Frontal cortex (tissue), 4 donors: ENCODE results near the gene RNF130. TPM values are rescaled to one million over a fixed set of nuclear protein-coding genes. Genes with fewer than 3 reads are reported as not detected.

Experiments
- DNase-seq, 2 donors: peaks; one replicate each; pipeline ENCODE4 v3.0.0; 2012; ENCODE audit warnings: low spot score in 2 of 2
- FAIRE-seq: peaks from 2 replicates; lab custom pipeline; 2012; peaks lifted over from hg19 to GRCh38; lab: Jason Lieb, UNC
- total RNA-seq: library from RNA; depleted of rRNA; stranded (reverse); fragments of >200 nt; gene quantifications from one replicate; pipeline ENCODE4 v1.2.3, GENCODE V29; 2014
- donor health status: control.
- donor health status: control.
- donor health status: control.

Gene RNF130
- total RNA-seq, 1 donor from 2014 or later, result 56.7 TPM

DNA sequence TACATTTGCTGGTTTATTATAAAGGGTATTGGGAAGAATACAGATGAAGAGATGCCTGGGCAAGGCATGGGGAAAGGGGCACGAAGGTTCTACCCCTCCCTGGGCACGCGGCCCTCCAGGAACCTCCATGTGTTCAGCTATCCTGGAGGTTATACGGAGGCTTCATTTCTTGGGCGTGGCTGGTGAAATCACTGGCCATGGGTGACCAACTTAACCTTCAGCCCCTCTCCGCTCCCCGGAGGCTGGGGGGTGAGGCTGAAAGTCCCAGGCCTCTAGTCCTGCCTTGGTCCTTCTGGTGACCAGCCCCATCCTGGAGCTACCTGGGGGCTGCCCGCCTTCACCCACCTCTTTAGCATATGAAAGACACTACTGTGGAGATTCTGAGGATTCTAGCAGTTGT lies 17.0 kb upstream of the RNF130 start:
- no peak for FAIRE-seq
- no peak for DNase-seq

GRCh38 chr5:180086816-180087399 lies 15.3 kb upstream of the RNF130 start:
- FAIRE-seq (no peak), DNase-seq (no peak)

DNA sequence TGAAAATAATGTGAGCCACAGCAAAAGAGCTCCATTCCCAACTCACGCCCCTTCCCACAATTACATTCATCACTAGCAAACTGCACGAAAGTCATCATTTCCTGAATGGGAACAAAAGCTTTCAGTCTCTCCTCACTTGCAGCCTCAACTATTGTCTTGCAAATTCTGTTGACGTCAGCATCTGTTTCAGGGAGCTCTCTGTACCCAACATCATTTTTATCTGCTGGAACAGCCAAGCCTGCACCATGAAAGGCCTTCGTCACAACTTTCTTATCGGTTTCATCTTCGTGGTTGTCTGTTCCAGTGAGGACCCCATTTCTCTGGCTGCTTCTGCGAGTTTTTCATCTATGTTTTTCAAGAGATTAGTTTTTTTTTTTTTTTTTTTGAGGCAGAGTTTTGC lies 14.3 kb upstream of the RNF130 start:
- DNase-seq (no peak), FAIRE-seq (no peak)

DNA sequence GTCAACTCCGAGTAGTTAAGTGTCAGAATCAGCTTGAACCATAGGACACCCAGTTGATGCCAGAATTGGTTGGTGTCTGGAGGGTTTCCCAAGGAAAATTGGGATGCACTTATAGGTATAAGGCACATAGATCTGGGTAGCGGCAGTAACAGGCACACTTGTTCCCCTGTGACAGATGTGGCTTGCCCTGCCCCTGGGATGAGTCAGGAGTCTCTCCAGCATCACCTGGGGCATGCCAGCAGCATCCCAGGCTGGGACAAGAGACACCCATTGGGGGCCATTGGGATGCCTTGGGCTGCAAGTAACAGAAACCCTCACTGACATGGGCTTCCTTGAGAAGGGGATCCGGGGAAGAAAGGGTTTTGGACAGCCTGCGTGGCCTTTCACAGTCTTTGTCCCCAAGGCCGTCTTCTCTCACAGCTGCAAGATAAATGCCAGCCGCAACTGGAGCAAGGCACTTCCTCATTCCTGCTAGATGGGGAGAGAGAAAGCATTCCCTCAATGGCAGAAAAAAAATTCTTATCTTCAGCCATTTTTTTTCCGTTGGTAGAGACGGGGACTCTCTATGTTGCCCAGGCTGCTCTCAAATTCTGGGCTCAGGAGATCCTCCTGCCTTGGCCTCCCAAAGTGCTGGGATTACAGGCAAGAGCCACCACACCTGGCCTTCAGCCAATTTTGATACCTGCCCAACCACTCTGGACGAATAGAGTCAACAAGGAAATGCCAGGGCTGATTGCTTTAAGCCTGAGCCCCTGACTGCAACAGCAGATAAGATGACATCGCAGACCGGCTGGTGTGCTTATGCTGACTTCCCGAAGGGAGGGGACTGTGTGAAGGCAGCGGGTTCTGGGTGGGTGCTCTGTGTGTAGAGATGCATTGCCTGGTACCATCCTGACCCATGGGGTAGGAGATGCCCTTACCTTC lies 13.3 kb upstream of the RNF130 start:
- DNase-seq (no peak), FAIRE-seq (no peak)

- no peak for FAIRE-seq
- no peak for DNase-seq
Observed at GRCh38 chr5:180083529-180084060, 12.0 kb upstream of the RNF130 start.

GRCh38 chr5:180082633-180083420 lies 11.3 kb upstream of the RNF130 start:
- FAIRE-seq, result no peak
- peak in 1 of 2 donors; percentile 26 for DNase-seq

GRCh38 chr5:180081481-180081880 lies 9.9 kb upstream of the RNF130 start:
- DNase-seq, result no peak
- FAIRE-seq, result no peak

DNA sequence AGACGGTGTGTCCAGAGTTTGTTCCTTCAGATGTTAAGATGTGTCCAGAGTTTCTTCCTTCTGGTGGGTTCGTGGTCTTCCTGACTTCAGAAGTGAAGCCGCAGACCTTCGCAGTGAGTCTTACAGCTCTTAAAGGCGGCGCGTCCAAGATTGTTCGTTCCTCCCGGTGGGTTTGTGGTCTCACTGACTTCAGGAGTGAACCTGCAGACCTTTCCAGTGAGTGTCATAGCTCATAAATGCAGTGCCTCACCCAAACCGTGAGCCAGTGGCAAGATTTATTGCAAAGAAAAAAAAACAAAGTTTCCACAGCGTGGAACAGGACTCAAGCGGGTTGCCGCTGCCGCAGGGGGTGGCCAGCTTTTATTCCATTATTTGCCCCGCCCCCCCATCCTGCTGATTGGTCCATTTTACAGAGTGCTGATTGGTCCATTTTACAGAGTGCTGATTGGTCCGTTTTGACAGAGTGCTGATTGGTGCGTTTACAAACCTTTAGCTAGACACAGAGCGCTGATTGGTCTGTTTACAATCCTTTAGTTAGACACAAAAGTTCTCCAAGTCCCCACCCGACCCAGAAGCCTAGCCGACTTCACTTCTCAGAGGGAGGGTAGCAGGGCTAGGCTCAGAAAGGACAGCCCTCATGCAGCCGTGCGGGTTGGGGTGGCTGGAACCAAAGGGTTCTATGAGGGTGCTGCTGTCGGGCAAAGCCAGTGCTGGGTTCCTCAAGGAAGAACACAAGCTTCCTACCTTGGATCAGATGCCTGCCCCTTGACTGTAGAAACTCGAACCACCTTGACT lies 9.1 kb upstream of the RNF130 start:
- FAIRE-seq, result no peak
- no peak for DNase-seq

- FAIRE-seq, result no peak
- DNase-seq, result no peak
Observed at GRCh38 chr5:180079702-180080466, 8.3 kb upstream of the RNF130 start.

- FAIRE-seq (no peak), DNase-seq (no peak)
Observed at GRCh38 chr5:180078348-180078747, 6.8 kb upstream of the RNF130 start.

GRCh38 chr5:180077594-180078284 lies 6.2 kb upstream of the RNF130 start:
- no peak for FAIRE-seq
- DNase-seq, result no peak

- FAIRE-seq (no peak), DNase-seq (no peak)
Observed at GRCh38 chr5:180075703-180076102, 4.1 kb upstream of the RNF130 start.

GRCh38 chr5:180074462-180074861 lies 2.9 kb upstream of the RNF130 start:
- DNase-seq (no peak), FAIRE-seq (no peak)

- no peak for FAIRE-seq
- DNase-seq, result no peak
Observed at GRCh38 chr5:180072556-180072955, 997 bp upstream of the RNF130 start.

DNA sequence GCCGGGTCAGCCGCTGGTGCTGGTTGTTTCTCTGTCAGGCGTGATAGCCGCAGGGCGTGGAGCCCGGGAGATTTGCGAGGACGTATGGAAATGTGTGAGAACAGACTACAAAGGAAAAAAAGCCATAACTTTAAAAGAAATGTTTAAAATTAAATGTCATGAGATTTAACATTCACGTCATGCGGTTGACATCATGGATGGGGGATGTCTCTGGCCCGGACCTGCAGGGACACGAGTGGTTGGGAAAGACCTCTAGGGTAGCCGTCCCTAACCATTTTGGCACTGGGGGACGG lies 643 bp upstream of the RNF130 start:
- no peak for DNase-seq
- FAIRE-seq, result no peak

GRCh38 chr5:180070756-180071530 lies 616 bp downstream of the RNF130 start:
- DNase-seq (peak in 1 of 2 donors; percentile 28), FAIRE-seq (no peak)

DNA sequence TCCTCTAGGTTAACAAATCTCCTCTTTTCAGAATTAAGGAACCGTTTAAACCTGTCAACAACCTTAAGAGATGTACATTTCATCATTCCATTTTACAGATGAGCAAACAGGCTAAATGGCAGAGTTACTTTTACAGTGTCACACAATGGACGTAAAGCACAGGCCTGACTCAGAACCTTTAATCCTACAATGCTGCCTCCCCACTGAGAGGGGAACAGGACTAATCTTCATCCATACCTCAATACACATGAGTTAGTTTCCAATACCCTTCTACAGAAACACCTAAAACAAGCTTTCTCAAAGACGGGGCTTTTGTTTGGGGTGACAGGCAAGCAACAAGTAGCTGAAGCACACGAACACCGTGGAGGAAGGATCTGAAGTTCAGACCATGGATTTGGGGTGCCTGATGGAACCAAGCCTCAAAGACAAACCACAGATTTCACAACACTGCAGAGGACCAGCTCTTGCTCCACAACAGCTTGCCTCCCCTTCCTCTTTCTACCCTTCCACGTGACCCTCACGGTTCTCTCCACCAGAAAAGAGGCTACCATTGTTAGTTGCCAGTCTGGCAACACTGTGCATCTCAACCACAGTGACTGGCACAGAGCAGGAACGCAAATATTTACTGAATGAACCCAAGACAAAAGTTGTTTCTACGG lies 1.8 kb downstream of the RNF130 start:
- FAIRE-seq (no peak), DNase-seq (peak in 1 of 2 donors; percentile 53)
